ENCODE results near the gene MUC5AC. TPM values are rescaled to one million over a fixed set of nuclear protein-coding genes. Genes with fewer than 3 reads are reported as not detected.
A peak's percentile ranks its signal among the peaks of the same experiment; 100 is the strongest.

The MUC5AC gene
- polyA plus RNA-seq, 1 donor from 2014 or later = not detected

DNA sequence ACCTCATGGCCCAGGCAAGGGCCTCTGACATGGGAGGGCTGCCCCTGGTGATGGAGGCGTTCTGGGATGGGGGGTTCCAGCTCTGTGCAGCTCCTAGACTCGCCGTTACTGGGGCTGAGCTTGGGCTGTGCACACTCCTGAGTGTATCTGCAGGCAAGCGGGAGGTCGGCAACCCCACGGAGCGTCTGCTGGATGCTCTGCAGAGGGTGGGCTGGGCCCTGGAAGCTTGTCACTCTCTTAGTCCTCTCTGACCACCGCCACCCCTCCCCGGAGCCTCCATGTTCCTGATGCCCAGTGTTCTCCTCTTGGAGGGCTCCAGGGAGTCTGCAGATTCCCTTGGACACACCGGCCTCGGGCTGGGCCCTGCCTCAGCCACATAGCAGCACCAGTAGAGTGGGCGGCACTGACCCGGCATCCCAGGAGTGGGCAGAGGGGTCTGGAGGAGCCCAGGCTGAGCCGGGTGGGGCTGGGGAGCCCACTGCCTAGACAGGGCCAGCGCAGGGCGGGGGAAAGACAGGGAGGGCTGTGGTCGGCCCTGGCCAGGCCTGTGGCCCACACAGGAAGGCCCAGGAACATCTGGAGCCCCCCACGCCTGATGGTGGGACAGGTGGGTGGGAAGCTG lies 44.5 kb downstream of the MUC5AC start:
- H3K9ac ChIP-seq (ENCODE audit: low read length) = no peak overlapping the region
- no peak for TF ChIP-seq SMC3 (conservative IDR thresholded peaks at IDR 0.05; ENCODE audit: poor library complexity)
- no peak for TF ChIP-seq EZH2 (IDR thresholded peaks at IDR 0.05; ENCODE audit: borderline replicate concordance, insufficient read depth, low read length, poor library complexity, severe bottlenecking)
- no peak for TF ChIP-seq EP300 (conservative IDR thresholded peaks at IDR 0.05; ENCODE audit: poor library complexity, severe bottlenecking)
- TF ChIP-seq, protein P1, sequence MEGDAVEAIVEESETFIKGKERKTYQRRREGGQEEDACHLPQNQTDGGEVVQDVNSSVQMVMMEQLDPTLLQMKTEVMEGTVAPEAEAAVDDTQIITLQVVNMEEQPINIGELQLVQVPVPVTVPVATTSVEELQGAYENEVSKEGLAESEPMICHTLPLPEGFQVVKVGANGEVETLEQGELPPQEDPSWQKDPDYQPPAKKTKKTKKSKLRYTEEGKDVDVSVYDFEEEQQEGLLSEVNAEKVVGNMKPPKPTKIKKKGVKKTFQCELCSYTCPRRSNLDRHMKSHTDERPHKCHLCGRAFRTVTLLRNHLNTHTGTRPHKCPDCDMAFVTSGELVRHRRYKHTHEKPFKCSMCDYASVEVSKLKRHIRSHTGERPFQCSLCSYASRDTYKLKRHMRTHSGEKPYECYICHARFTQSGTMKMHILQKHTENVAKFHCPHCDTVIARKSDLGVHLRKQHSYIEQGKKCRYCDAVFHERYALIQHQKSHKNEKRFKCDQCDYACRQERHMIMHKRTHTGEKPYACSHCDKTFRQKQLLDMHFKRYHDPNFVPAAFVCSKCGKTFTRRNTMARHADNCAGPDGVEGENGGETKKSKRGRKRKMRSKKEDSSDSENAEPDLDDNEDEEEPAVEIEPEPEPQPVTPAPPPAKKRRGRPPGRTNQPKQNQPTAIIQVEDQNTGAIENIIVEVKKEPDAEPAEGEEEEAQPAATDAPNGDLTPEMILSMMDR (IDR thresholded peaks at IDR 0.05; ENCODE audit: poor library complexity, severe bottlenecking) = no peak
- TF ChIP-seq POLR2AphosphoS5 (IDR thresholded peaks at IDR 0.05) = no peak
- TF ChIP-seq RAD21 (conservative IDR thresholded peaks at IDR 0.05) = no peak
- TF ChIP-seq TAF1 (IDR thresholded peaks at IDR 0.05; ENCODE audit: low read depth) = no peak
- TF ChIP-seq, protein P2, sequence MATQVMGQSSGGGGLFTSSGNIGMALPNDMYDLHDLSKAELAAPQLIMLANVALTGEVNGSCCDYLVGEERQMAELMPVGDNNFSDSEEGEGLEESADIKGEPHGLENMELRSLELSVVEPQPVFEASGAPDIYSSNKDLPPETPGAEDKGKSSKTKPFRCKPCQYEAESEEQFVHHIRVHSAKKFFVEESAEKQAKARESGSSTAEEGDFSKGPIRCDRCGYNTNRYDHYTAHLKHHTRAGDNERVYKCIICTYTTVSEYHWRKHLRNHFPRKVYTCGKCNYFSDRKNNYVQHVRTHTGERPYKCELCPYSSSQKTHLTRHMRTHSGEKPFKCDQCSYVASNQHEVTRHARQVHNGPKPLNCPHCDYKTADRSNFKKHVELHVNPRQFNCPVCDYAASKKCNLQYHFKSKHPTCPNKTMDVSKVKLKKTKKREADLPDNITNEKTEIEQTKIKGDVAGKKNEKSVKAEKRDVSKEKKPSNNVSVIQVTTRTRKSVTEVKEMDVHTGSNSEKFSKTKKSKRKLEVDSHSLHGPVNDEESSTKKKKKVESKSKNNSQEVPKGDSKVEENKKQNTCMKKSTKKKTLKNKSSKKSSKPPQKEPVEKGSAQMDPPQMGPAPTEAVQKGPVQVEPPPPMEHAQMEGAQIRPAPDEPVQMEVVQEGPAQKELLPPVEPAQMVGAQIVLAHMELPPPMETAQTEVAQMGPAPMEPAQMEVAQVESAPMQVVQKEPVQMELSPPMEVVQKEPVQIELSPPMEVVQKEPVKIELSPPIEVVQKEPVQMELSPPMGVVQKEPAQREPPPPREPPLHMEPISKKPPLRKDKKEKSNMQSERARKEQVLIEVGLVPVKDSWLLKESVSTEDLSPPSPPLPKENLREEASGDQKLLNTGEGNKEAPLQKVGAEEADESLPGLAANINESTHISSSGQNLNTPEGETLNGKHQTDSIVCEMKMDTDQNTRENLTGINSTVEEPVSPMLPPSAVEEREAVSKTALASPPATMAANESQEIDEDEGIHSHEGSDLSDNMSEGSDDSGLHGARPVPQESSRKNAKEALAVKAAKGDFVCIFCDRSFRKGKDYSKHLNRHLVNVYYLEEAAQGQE (IDR thresholded peaks at IDR 0.05; ENCODE audit: borderline replicate concordance) = no peak
- TF ChIP-seq MXI1 (conservative IDR thresholded peaks at IDR 0.05; ENCODE audit: poor library complexity, severe bottlenecking) = no peak
- no peak overlapping the region for H3K27ac ChIP-seq (ENCODE audit: low read length)
- no peaks in the 10 kb centered on the region for H3K9me2 ChIP-seq (ENCODE audit: insufficient read depth, low read length)
- no peak overlapping the region for H2AFZ ChIP-seq (ENCODE audit: low read depth, low read length)
- no peaks in the 10 kb centered on the region for H3K36me3 ChIP-seq (ENCODE audit: insufficient read depth, low read length)
- H3K27me3 ChIP-seq (ENCODE audit: insufficient read depth, low read depth, low read length) = no peaks in the 10 kb centered on the region
- H4K20me1 ChIP-seq (ENCODE audit: insufficient read depth) = no peaks in the 10 kb centered on the region
- H3K4me2 ChIP-seq (ENCODE audit: low read length) = no peak overlapping the region
- H3F3A ChIP-seq (ENCODE audit: insufficient read depth, low read length, poor library complexity, severe bottlenecking) = no peaks in the 10 kb centered on the region
- H3K79me2 ChIP-seq (replicated peaks; ENCODE audit: insufficient read depth, low read length) = no peaks in the 10 kb centered on the region
- no peak overlapping the region for H3K4me3 ChIP-seq (ENCODE audit: low read length)
- H3K9me3 ChIP-seq (ENCODE audit: low read length) = no peaks in the 10 kb centered on the region

DNA sequence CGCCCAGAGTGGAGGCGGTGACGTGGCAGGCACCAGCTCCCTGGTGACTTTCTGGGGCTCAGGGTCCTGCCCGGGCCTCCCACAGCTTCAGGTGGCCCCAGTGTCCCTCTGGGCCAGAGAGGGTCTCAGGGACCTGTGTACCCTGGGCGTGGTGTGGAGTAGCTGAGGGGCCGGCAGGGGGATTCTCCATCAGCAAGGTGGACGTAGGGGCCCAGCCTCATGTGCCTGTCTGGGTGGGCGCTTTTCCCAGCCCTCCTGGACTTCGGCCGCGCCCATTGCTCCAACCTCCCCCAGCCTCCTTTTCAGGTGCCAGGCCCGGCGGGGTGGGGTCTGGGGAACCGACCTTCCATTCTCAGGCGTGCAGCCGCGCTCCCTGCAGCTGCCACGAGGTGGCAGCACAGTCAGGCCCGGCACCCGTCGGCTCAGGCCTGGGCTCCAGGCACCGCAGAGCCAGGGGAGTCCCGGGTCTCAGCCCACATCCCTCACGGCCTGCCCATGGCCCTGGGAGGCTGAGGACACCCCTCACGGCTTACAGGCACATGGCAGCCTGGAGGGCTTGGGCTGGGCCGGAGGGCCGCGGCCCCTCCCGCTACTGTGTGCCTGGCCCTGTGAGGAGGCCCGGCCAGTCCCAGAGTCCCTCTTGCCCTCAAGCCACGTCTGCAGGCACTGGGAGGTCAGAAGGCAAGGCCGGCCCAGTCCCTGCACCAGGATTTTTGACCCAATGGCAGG lies 45.2 kb downstream of the MUC5AC start:
- no peaks in the 10 kb centered on the region for H3K27me3 ChIP-seq (ENCODE audit: insufficient read depth, low read depth, low read length)
- H3K36me3 ChIP-seq (ENCODE audit: insufficient read depth, low read length) = no peaks in the 10 kb centered on the region
- no peaks in the 10 kb centered on the region for H3K9me2 ChIP-seq (ENCODE audit: insufficient read depth, low read length)
- H3K27ac ChIP-seq (ENCODE audit: low read length) = no peak overlapping the region
- no peak overlapping the region for H3K4me3 ChIP-seq (ENCODE audit: low read length)
- H3K79me2 ChIP-seq (replicated peaks; ENCODE audit: insufficient read depth, low read length) = no peaks in the 10 kb centered on the region
- H3K9me3 ChIP-seq (ENCODE audit: low read length) = no peaks in the 10 kb centered on the region
- no peaks in the 10 kb centered on the region for H3F3A ChIP-seq (ENCODE audit: insufficient read depth, low read length, poor library complexity, severe bottlenecking)
- TF ChIP-seq RAD21 (conservative IDR thresholded peaks at IDR 0.05) (peak; percentile 83), POLR2AphosphoS5 (IDR thresholded peaks at IDR 0.05) (no peak), SMC3 (conservative IDR thresholded peaks at IDR 0.05; ENCODE audit: poor library complexity) (peak; percentile 92), EP300 (conservative IDR thresholded peaks at IDR 0.05; ENCODE audit: poor library complexity, severe bottlenecking) (no peak), EZH2 (IDR thresholded peaks at IDR 0.05; ENCODE audit: borderline replicate concordance, insufficient read depth, low read length, poor library complexity, severe bottlenecking) (no peak), MXI1 (conservative IDR thresholded peaks at IDR 0.05; ENCODE audit: poor library complexity, severe bottlenecking) (no peak), TAF1 (IDR thresholded peaks at IDR 0.05; ENCODE audit: low read depth) (no peak)
- TF ChIP-seq, protein P2 (IDR thresholded peaks at IDR 0.05; ENCODE audit: borderline replicate concordance) = no peak
- TF ChIP-seq, protein P1 (IDR thresholded peaks at IDR 0.05; ENCODE audit: poor library complexity, severe bottlenecking) = peak; percentile 88
- no peaks in the 10 kb centered on the region for H4K20me1 ChIP-seq (ENCODE audit: insufficient read depth)
- no peak overlapping the region for H2AFZ ChIP-seq (ENCODE audit: low read depth, low read length)
- no peak overlapping the region for H3K4me2 ChIP-seq (ENCODE audit: low read length)
- H3K9ac ChIP-seq (ENCODE audit: low read length) = no peak overlapping the region
